ENCODE data around the gene RAB17.

DNA sequence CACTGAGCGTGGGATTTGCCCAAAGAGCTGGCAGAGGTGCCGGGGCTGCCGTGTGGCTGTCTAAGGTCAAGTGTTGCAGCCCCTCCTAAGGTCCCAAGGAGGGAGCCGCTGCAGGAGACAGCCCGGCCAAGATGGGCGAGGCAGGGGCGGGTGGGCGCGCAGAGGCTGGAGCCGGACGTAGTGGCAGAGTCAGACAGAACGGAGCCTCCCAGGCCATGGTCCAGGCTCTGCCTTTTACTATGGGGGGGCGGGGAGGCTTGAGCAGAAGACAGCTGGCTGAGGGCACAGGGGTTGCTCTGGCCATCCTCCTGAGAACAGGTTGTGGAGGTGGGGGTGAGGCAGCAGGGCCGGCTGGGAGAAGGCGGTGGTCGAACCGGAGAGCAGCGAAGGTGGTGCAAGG is 51.6 kb downstream of the RAB17 start:
- TF ChIP-seq, protein P1, sequence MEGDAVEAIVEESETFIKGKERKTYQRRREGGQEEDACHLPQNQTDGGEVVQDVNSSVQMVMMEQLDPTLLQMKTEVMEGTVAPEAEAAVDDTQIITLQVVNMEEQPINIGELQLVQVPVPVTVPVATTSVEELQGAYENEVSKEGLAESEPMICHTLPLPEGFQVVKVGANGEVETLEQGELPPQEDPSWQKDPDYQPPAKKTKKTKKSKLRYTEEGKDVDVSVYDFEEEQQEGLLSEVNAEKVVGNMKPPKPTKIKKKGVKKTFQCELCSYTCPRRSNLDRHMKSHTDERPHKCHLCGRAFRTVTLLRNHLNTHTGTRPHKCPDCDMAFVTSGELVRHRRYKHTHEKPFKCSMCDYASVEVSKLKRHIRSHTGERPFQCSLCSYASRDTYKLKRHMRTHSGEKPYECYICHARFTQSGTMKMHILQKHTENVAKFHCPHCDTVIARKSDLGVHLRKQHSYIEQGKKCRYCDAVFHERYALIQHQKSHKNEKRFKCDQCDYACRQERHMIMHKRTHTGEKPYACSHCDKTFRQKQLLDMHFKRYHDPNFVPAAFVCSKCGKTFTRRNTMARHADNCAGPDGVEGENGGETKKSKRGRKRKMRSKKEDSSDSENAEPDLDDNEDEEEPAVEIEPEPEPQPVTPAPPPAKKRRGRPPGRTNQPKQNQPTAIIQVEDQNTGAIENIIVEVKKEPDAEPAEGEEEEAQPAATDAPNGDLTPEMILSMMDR (IDR thresholded peaks at IDR 0.05; ENCODE audit: low read depth, low read length): no peak
- TF ChIP-seq EZH2phosphoT487 (IDR thresholded peaks at IDR 0.05; ENCODE audit: low read depth): no peak

Measured in OCI-LY3 (cell line).